Measurements from ENCODE around the gene EXT2. TPM values are rescaled to one million over a fixed set of nuclear protein-coding genes. Genes with fewer than 3 reads are reported as not detected.

The EXT2 gene
- total RNA-seq, 4 donors from 2014 or later, result 63.9 to 66.6 (median 65.9) TPM

GRCh38 chr11:44223238-44223637, 127.8 kb downstream of the EXT2 start:
- Histone ChIP-seq H3K36me3 (peaks cover 0 to 26% of the 10 kb centered on the region in 2 donors), H3K27me3 (no peaks in the 10 kb centered on the region), H3K4me1 (no peaks in the 10 kb centered on the region), H3K9me3 (no peaks in the 10 kb centered on the region), H3K27ac (no peak overlapping the region), H3K4me3 (no peak overlapping the region)
- TF ChIP-seq POLR2A (IDR thresholded peaks at IDR 0.05), result no peak
- TF ChIP-seq POLR2AphosphoS5 (IDR thresholded peaks at IDR 0.05), result no peak
- TF ChIP-seq EP300 (IDR thresholded peaks at IDR 0.05), result no peak
- no peak for TF ChIP-seq CTCF (IDR thresholded peaks at IDR 0.05)
- ATAC-seq, result no peak

DNA sequence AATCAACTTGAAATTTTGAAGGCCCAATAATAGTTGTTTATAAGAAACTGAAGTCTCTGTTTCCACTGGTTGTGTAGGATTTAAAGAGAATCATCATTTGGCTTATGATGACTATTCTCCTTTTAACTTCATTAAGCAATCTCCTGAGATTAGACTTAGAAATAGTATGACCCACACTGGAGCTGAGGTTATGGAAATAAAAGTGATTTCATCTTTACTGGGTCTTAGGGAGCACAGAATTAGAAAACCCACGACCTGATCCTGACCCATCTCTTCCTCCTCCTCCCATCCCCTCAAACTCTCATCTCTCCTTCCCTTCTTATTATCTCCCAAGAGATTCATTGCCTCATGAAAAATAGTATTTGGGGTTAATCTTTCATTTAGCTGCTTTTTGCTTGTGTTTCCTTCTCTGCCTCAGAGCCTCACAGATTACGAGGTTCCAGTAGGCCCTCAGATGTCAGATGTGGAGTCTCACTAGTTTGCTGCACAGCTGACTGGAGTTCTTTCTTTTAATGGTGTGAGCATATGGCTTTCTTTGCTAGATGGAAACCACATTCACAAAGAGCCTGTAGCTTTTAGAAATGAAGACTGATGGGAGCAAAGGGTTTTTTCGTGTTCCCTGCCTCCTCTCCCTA, 129.5 kb downstream of the EXT2 start:
- Histone ChIP-seq H3K36me3 (peaks cover 0 to 18% of the 10 kb centered on the region in 2 donors), H3K27me3 (no peaks in the 10 kb centered on the region), H3K9me3 (no peaks in the 10 kb centered on the region), H3K27ac (no peak overlapping the region), H3K4me3 (no peak overlapping the region), H3K4me1 (no peaks in the 10 kb centered on the region)
- no peak for TF ChIP-seq POLR2A (IDR thresholded peaks at IDR 0.05)
- no peak for TF ChIP-seq CTCF (IDR thresholded peaks at IDR 0.05)
- TF ChIP-seq EP300 (IDR thresholded peaks at IDR 0.05), result no peak
- no peak for TF ChIP-seq POLR2AphosphoS5 (IDR thresholded peaks at IDR 0.05)
- no peak for ATAC-seq
- 78 to 93% methylated on average over 2 to 3 of the region's 3 CpGs for WGBS, 2 donors (ENCODE audit: low coverage in 1 of 2)

DNA sequence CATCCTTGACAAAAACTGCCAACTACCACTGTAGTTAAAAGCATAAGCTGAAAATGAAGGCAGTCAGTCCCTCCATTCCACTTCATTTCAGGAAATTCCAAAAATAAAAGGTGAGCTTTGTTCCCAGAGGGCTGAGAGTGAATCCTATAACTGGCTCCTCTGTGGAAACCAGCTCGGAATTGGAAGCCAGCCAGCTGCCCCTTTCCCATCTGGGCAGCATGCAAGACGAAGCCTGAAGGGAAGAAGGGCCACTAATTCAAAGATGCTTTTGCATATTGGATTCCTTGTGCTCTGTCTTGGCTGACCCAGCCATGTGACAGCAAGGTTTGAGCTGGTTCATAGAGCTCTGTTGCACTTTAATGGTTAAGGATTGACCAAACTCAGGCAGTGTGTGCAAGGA, 131.0 kb downstream of the EXT2 start:
- Histone ChIP-seq H3K27ac (no peak overlapping the region), H3K36me3 (peaks cover 0 to 11% of the 10 kb centered on the region in 2 donors), H3K27me3 (no peaks in the 10 kb centered on the region), H3K4me3 (no peak overlapping the region), H3K4me1 (no peaks in the 10 kb centered on the region), H3K9me3 (no peaks in the 10 kb centered on the region)
- 83 to 100% methylated on average over 1 of the region's 2 CpGs for WGBS, 2 donors (ENCODE audit: low coverage in 1 of 2)
- no peak for ATAC-seq
- TF ChIP-seq CTCF (IDR thresholded peaks at IDR 0.05) (no peak), POLR2AphosphoS5 (IDR thresholded peaks at IDR 0.05) (no peak), POLR2A (IDR thresholded peaks at IDR 0.05) (no peak), EP300 (IDR thresholded peaks at IDR 0.05) (no peak)

- 49 to 96% methylated on average over 2 to 3 of the region's 4 CpGs for WGBS, 2 donors (ENCODE audit: low coverage in 1 of 2)
- Histone ChIP-seq H3K4me3 (no peak overlapping the region), H3K27ac (no peak overlapping the region), H3K27me3 (no peaks in the 10 kb centered on the region), H3K36me3 (peaks cover 0 to 11% of the 10 kb centered on the region in 2 donors), H3K4me1 (no peaks in the 10 kb centered on the region), H3K9me3 (no peaks in the 10 kb centered on the region)
- ATAC-seq, result no peak
- no peak for TF ChIP-seq CTCF (IDR thresholded peaks at IDR 0.05)
- TF ChIP-seq POLR2A (IDR thresholded peaks at IDR 0.05), result no peak
- no peak for TF ChIP-seq POLR2AphosphoS5 (IDR thresholded peaks at IDR 0.05)
- no peak for TF ChIP-seq EP300 (IDR thresholded peaks at IDR 0.05)
These were observed 131.5 kb downstream of the EXT2 start for GRCh38 chr11:44226945-44227344.

- WGBS, 2 donors (ENCODE audit: low coverage in 1 of 2), result 78 to 81% methylated on average over 4 of the region's 6 CpGs
- TF ChIP-seq POLR2AphosphoS5 (IDR thresholded peaks at IDR 0.05), result no peak
- no peak for TF ChIP-seq POLR2A (IDR thresholded peaks at IDR 0.05)
- TF ChIP-seq EP300 (IDR thresholded peaks at IDR 0.05), result no peak
- TF ChIP-seq CTCF (IDR thresholded peaks at IDR 0.05), result no peak
- Histone ChIP-seq H3K4me1 (no peaks in the 10 kb centered on the region), H3K27me3 (no peaks in the 10 kb centered on the region), H3K27ac (no peak overlapping the region), H3K9me3 (no peaks in the 10 kb centered on the region), H3K36me3 (peaks cover 0 to 21% of the 10 kb centered on the region in 2 donors), H3K4me3 (no peak overlapping the region)
- ATAC-seq, result no peak
These were observed 132.9 kb downstream of the EXT2 start for GRCh38 chr11:44228379-44228778.
